ENCODE results near the gene HDAC7.

HDAC7 gene

GRCh38 chr12:47734725-47735480, 84.8 kb downstream of the HDAC7 start:
- no peak for DNase-seq (ENCODE audit: extremely low read depth, insufficient read length)
- Histone ChIP-seq H3K4me3 (replicated peaks; ENCODE audit: low read depth, low read length) (no peak overlapping the region), H3K36me3 (ENCODE audit: control insufficient read depth, insufficient read depth, low read length) (no peaks in the 10 kb centered on the region), H3K27me3 (replicated peaks; ENCODE audit: control insufficient read depth, insufficient read depth, low read length) (no peaks in the 10 kb centered on the region)
- TF ChIP-seq CTCF (IDR thresholded peaks at IDR 0.05; ENCODE audit: insufficient read depth, low read length, poor library complexity, severe bottlenecking) = no peak

DNA sequence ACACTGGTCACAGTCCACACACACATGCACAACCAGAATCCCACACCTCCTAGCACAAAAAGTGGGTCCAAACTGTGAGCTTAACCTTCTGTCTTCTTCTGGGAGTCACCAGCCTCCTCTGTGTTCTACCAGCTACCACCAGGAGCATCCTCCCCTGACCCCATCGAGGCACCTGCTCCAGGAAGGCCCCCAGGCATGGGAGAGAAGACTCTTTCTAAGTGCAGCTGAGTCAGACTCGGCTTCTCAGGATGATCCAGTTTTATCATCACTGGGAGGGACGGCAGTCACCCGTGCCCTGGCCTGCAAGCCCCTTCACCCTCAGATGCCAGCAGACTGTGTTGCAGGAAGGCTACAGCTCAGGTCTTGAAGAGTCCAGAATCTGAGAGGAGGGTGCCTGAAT, 86.6 kb downstream of the HDAC7 start:
- no peak for TF ChIP-seq CTCF (IDR thresholded peaks at IDR 0.05; ENCODE audit: insufficient read depth, low read length, poor library complexity, severe bottlenecking)
- no peaks in the 10 kb centered on the region for H3K27me3 ChIP-seq (replicated peaks; ENCODE audit: control insufficient read depth, insufficient read depth, low read length)
- H3K4me3 ChIP-seq (replicated peaks; ENCODE audit: low read depth, low read length) = no peak overlapping the region
- no peak for DNase-seq (ENCODE audit: extremely low read depth, insufficient read length)
- H3K36me3 ChIP-seq (ENCODE audit: control insufficient read depth, insufficient read depth, low read length) = no peaks in the 10 kb centered on the region
